EH (cell line): ENCODE data around the gene LRRC8B.
A peak's percentile ranks its signal among the peaks of the same experiment; 100 is the strongest.

Source experiments
- DNase-seq: peaks from one replicate; pipeline ENCODE4 v3.0.0-alpha.2; 2015; ENCODE audit warnings: low read depth

LRRC8B gene

DNA sequence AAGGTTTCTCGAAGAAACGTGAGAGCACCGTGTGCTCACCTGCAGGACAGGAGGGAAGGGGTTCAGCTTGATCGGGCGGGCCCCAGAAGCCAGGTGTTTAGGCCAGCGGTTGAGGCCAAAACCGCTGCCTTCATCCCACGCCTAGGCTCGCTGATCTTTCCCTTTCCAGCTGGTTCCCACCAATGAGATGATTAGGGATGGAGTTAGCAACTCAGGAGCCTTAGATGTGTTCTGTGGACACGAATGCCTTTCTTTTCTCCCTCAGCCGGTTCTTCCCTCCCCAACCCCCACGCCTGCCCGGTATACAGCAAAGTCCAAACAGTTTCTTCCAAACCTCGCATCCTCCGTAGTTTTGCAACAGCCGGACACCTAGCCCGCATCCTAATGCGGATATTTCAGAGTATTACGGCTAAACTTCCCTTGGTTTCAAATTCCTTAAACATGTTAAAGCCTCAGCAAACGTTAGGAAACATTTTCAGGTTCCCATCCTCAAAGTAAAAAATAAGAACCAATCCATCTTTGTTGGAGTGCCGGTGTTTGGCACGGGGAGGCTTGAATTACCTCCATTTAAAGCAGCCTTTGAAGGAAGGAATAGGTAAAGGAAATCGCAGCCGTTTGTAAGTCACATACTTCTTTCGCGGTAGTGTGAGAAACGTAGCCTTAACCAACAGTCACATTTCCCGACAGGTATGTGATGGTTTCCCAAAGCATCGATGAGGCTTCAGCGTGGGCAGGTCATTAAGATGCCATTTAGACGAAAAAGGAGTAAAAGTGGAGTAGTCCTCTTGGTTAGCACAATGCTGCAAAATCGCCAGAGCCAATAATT lies 109.4 kb downstream of the LRRC8B start:
- peak; percentile 49 for DNase-seq

DNA sequence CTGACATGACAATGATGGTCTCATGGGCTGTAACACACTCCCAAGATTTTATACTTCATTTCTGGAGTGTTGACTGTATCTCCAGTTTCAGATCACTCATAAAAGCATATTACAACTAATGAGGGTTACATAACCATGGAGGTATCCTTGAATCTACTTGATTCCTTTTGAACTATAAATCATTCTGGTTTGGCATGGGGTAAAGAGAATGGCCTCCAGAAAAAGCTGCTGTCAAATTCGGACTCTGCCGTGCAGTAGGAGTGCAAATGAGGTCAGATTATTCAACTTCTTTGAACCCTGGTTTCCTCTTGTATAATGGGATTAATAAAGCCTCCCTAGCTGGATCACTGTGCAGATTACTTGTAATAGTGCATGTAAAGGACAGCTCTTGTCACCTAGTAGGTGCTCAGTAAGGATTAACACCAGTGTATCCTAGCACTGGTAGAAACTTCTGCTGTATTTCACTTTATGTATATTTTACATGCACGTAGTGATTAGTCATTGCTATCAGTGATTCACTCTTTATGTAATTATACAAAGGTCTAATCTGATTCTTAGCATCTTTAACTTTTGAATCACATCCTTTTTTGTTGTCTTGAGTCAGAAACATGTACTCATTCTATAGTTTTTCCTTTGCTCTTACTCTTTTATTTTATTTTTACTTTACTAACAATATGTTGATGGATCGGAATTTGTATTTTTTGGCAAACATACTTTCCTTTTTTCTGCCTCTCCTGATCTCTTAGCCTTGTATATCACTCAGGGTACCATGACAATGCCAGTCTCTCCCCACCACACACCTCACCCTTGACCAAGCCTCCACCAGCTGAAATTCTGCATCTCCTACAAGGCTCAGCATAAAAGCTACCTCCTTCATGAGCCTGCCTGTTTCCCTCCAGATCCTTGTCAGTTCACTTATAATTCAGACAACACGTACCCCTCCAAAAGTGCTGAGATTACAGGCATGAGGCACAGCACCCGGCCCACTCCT lies 111.5 kb downstream of the LRRC8B start:
- DNase-seq: peak; percentile 81

DNA sequence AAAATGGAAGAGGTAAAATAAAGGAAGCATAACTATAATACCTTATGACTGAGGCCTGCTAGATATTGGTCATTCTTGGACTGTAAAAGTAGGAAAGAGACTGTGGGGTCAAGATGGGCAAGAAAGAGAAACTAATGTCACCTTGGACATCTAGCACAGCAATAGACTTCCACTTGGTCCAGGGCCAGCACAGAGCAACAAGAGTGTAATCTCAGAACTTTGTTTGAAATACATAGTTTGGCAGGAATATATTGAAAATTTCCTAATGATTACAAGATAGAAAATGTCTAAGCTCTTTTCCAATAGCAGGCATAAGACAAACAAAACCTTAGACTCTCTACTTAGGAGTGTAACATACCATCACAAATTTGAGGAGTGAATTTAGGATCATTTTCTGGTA lies 112.9 kb downstream of the LRRC8B start:
- DNase-seq: no peak

DNA sequence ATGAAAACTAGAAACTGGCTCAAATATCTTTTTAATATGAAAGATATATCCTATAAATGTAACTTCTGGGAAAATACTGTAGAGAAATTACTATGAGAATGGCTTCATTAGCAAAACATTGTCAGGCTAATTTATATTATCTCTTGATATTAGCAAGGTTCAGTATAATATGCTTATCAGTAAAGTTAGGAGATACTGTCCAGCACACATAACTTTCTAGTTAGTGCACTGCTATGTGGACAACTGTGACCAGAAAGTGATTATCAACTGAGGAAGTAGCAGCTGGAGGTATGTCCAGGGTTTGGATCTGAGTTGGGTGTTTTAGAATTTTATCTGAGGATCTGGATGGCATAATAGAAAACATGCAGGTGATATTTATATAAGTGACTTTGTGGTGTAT lies 115.8 kb downstream of the LRRC8B start:
- DNase-seq: no peak

DNA sequence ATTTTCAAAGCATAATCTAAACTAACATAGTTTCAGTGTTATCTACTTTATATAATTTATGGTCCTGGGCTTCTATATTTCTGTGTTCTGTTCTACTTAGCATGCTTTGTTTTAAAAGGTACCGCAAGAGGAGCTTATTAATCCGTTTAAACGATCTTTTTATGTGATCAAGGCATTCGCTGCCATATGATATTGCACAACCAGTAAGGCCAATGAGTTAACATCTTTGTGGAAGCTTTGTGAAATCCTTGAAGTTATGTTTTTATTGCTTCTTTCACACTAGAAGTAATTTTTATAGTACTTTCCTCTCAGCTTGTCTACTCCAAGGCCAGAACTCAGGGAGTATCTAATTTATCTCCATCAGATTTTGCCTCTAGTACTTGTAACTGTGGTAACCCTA lies 117.2 kb downstream of the LRRC8B start:
- DNase-seq: no peak

DNA sequence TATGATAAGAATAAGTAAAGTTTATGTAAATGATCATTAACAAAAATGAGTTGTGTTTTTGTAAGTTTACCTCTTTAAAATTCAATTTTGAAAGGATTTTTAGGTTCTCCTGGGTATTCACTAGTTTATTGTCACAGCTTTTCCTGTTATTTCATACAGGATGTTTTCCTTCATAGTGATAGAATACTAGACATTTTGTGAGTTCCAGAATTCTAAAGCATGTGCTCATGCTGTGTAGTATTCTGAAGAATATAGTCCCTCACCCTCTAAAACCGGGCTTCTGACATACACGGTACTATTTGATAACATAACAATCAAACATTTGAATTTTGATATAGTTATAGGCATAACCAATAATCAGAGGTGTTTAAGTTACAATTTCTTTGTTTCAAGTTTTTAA lies 118.9 kb downstream of the LRRC8B start:
- DNase-seq: no peak

DNA sequence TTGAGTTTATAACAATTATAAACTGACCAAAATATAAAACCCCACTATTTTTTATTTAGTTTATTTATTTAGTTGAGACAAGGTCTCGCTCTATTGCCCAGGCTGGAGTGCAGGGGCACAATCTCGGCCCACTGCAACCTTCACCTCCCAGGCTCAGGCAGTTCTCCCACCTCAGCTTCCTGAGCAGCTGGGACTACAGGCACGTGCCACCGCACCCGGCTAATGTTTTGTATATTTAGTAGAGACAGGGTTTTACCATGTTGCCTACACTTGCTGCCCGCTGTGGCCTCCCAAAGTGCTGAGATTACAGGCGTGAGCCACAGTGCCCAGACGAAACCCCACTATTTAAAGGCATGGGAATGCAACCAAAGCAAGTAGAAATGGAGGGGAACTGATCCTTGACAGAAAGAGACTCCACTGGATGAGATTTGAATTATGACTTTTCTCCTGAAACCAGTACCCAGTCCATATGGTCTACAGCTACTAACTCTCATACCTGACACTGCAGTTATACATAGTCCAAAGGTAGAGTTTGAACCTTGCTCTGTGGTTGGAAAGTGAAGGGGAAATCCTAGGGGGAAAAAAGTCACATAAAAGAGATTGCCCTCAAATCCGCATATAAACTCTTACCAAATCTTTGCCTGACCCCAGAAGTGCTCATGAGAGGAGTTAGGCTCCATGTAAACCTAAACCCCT lies 119.6 kb downstream of the LRRC8B start:
- DNase-seq: no peak

DNA sequence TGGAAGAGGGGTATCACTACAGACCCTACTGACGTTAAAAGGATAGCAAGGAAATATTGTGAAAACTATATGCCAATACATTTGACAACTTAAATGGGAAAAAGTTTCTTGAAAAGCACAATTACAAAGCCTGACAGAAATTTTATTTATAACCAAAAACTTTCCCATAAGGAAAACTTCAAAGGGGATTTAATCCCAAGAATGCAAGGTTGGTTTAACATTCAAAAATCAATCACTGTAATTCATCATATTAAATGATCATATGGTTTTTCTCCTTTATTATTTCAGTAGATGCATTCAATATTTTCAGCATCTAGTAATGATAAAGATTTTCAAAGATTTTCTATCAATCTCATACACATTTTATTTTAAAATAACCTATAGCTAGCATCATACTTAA lies 121.6 kb downstream of the LRRC8B start:
- no peak for DNase-seq
